H1 (cell line): ENCODE measurements around the gene PLXNA4. TPM values are rescaled to one million over a fixed set of nuclear protein-coding genes. Genes with fewer than 3 reads are reported as not detected.

Experiments used
- CTCF ChIA-PET: fragments of 300-600 bp; sonication (Branson Sonifier 250); formaldehyde crosslinking; loops from one replicate; lab custom pipeline; 2021; ENCODE audit not compliant: partially characterized antibody; lab: Charles Lee
- POLR2A ChIA-PET: fragments of 300-600 bp; sonication (Branson Sonifier 250); formaldehyde crosslinking; loops from one replicate; lab custom pipeline; 2021; ENCODE audit warnings: inconsistent platforms; ENCODE audit not compliant: partially characterized antibody; lab: Charles Lee
- DNase-seq, 2 experiments: peaks; one replicate each; pipeline versions ENCODE4 v3.0.0 to v3.0.0-alpha.2; 2010 to 2022; ENCODE audit warnings: low spot score in 2 of 2, low read depth in 1 of 2, mixed read lengths in 1 of 2
- FAIRE-seq: peaks from 2 replicates; lab custom pipeline; 2011; peaks lifted over from hg19 to GRCh38; lab: Jason Lieb, UNC
- H2AFZ ChIP-seq: 2 replicates; pipeline ENCODE4 v1.8.1; 2012; ENCODE audit warnings: low read length, inconsistent platforms
- H2AK5ac ChIP-seq: 2 replicates; pipeline ENCODE4 v1.6.1; 2013; ENCODE audit warnings: low read depth, low read length
- H2BK120ac ChIP-seq: replicated peaks from 2 replicates; pipeline ENCODE3; 2013; ENCODE audit warnings: low read depth, low read length, inconsistent platforms
- H2BK12ac ChIP-seq: 2 replicates; pipeline ENCODE4 v1.6.1; 2013; ENCODE audit warnings: low read depth, low read length
- H2BK15ac ChIP-seq: 2 replicates; pipeline ENCODE4 v1.6.1; 2013; ENCODE audit warnings: low read length
- H2BK20ac ChIP-seq: 2 replicates; pipeline ENCODE4 v1.6.1; 2013; ENCODE audit warnings: low read length
- H2BK5ac ChIP-seq: 2 replicates; pipeline ENCODE4 v1.6.1; 2013; ENCODE audit warnings: low read depth, low read length
- H3K14ac ChIP-seq: 2 replicates; pipeline ENCODE4 v1.6.1; 2013; ENCODE audit warnings: inconsistent platforms; ENCODE audit not compliant: insufficient read length
- H3K18ac ChIP-seq: 2 replicates; pipeline ENCODE4 v1.6.1; 2013; ENCODE audit warnings: low read length; ENCODE audit errors: extremely low read depth
- H3K23ac ChIP-seq: 2 replicates; pipeline ENCODE4 v1.6.1; 2013; ENCODE audit warnings: inconsistent platforms; ENCODE audit not compliant: insufficient read length
- H3K23me2 ChIP-seq: 2 replicates; pipeline ENCODE4 v1.6.1; 2013; ENCODE audit warnings: low read depth, low read length
- H3K27ac ChIP-seq: 2 replicates; pipeline ENCODE4 v1.6.1; 2011; ENCODE audit warnings: low read depth, low read length, inconsistent platforms
- H3K27me3 ChIP-seq, 4 experiments: replicated peaks in 1 of 4; 1 replicate in 1 of 4; 2 replicates in 3 of 4; pipeline versions ENCODE4 v1.6.1 to v1.8.1; 2011 to 2013; ENCODE audit warnings: low read length in 3 of 4, mild to moderate bottlenecking in 3 of 4, inconsistent platforms in 2 of 4, mixed read lengths in 2 of 4, moderate library complexity in 1 of 4; ENCODE audit not compliant: control insufficient read depth in 3 of 4, insufficient read depth in 3 of 4; ENCODE audit errors: extremely low read depth in 1 of 4
- H3K36me3 ChIP-seq, 4 experiments: 2 replicates each; pipeline versions ENCODE4 v1.6.1 to v1.8.1; 2011 to 2013; ENCODE audit warnings: mild to moderate bottlenecking in 4 of 4, low read length in 3 of 4, moderate library complexity in 2 of 4, control low read depth in 1 of 4, inconsistent platforms in 1 of 4; ENCODE audit not compliant: insufficient read depth in 4 of 4, control insufficient read depth in 2 of 4
- H3K4ac ChIP-seq: replicated peaks from 2 replicates; pipeline ENCODE3; 2013; ENCODE audit warnings: low read length, low read depth, mixed read lengths, inconsistent platforms; ENCODE audit not compliant: insufficient read length
- H3K4me1 ChIP-seq, 4 experiments: replicated peaks in 1 of 4; 1 replicate in 1 of 4; 2 replicates in 3 of 4; pipeline versions ENCODE4 v1.6.1 to v1.8.1; 2011 to 2013; ENCODE audit warnings: low read length in 3 of 4, inconsistent platforms in 2 of 4, mixed read lengths in 1 of 4; ENCODE audit not compliant: insufficient read depth in 4 of 4, control insufficient read depth in 3 of 4
- H3K4me2 ChIP-seq, 2 experiments: 2 replicates each; pipeline versions ENCODE4 v1.6.1 to v1.8.1; 2011 to 2013; ENCODE audit warnings: low read depth in 2 of 2, low read length in 2 of 2, control low read depth in 1 of 2, inconsistent platforms in 1 of 2, mild to moderate bottlenecking in 1 of 2; ENCODE audit not compliant: insufficient read depth in 1 of 2
- H3K4me3 ChIP-seq, 4 experiments: fragments of 200-600, 300-600 bp in 1 of 4; sonication (generic), shearing (Covaris generic), sonication (Bioruptor Twin) in 1 of 4; 2 replicates each; pipeline versions ENCODE4 v1.5.1 to v1.8.1; 2011 to 2016; ENCODE audit warnings: low read length in 4 of 4, low read depth in 3 of 4, control low read depth in 2 of 4, inconsistent platforms in 2 of 4, mild to moderate bottlenecking in 2 of 4, mixed read lengths in 1 of 4, moderate library complexity in 1 of 4; ENCODE audit not compliant: insufficient read depth in 2 of 4; ENCODE audit errors: extremely low read depth in 1 of 4
- H3K56ac ChIP-seq: replicated peaks from 2 replicates; pipeline ENCODE3; 2013; ENCODE audit warnings: low read depth, mild to moderate bottlenecking, mixed read lengths, low read length, inconsistent platforms; ENCODE audit not compliant: insufficient read length
- H3K79me1 ChIP-seq: 2 replicates; pipeline ENCODE4 v1.6.1; 2013; ENCODE audit warnings: low read depth, low read length, control low read depth
- H3K79me2 ChIP-seq, 2 experiments: 2 replicates each; pipeline versions ENCODE4 v1.6.1 to v1.8.1; 2012 to 2013; ENCODE audit warnings: low read length in 2 of 2, mild to moderate bottlenecking in 2 of 2, inconsistent platforms in 1 of 2; ENCODE audit not compliant: insufficient read depth in 2 of 2, control insufficient read depth in 1 of 2
- H3K9ac ChIP-seq, 4 experiments: replicated peaks in 1 of 4; 1 replicate in 1 of 4; 2 replicates in 3 of 4; pipeline versions ENCODE4 v1.6.1 to v1.8.1; 2011 to 2013; ENCODE audit warnings: low read depth in 3 of 4, low read length in 3 of 4, control low read depth in 2 of 4, mild to moderate bottlenecking in 2 of 4, moderate library complexity in 2 of 4, inconsistent platforms in 1 of 4; ENCODE audit errors: extremely low read depth in 1 of 4
- H3K9me3 ChIP-seq, 2 experiments: 2 replicates each; pipeline versions ENCODE4 v1.6.1 to v1.8.1; 2012 to 2013; ENCODE audit warnings: mild to moderate bottlenecking in 2 of 2, moderate library complexity in 2 of 2, control low read depth in 1 of 2, inconsistent platforms in 1 of 2, low read depth in 1 of 2, low read length in 1 of 2, mixed read lengths in 1 of 2; ENCODE audit not compliant: insufficient read depth in 2 of 2
- H4K20me1 ChIP-seq, 2 experiments: replicated peaks in 1 of 2; 2 replicates each; pipeline versions ENCODE3 to v1.8.1; 2011 to 2013; ENCODE audit warnings: inconsistent platforms in 2 of 2, low read length in 2 of 2, mild to moderate bottlenecking in 1 of 2; ENCODE audit not compliant: insufficient read depth in 2 of 2, control insufficient read depth in 1 of 2
- H4K5ac ChIP-seq: 2 replicates; pipeline ENCODE4 v1.6.1; 2013; ENCODE audit warnings: low read length, low read depth, mixed read lengths, inconsistent platforms; ENCODE audit not compliant: insufficient read length
- H4K8ac ChIP-seq: 2 replicates; pipeline ENCODE4 v1.8.0; 2013; ENCODE audit warnings: mild to moderate bottlenecking, moderate library complexity, low read length, inconsistent platforms; ENCODE audit not compliant: insufficient read depth; ENCODE audit errors: extremely low read depth
- H4K91ac ChIP-seq: replicated peaks from 2 replicates; pipeline ENCODE3; 2013; ENCODE audit warnings: low read length, mixed read lengths, inconsistent platforms; ENCODE audit not compliant: insufficient read length
- CTCF ChIP-seq, 3 experiments: IDR thresholded peaks; 1 replicate in 2 of 3; 2 replicates in 1 of 3; pipeline versions ENCODE4 v1.5.1 to v1.6.1; 2011; ENCODE audit warnings: low read length in 3 of 3, mild to moderate bottlenecking in 3 of 3, inconsistent platforms in 2 of 3, low read depth in 1 of 3, moderate library complexity in 1 of 3; ENCODE audit not compliant: insufficient read depth in 1 of 3; ENCODE audit errors: control extremely low read depth in 1 of 3
- WGBS, 2 experiments: shearing (Covaris generic) in 1 of 2; methylation state at CpG; one replicate each; pipeline versions ENCODE4 v1.1.6 to v1.1.7; 2013 to 2015; ENCODE audit warnings: low lambda C conversion rate in 2 of 2, mixed read lengths in 2 of 2, inconsistent platforms in 1 of 2, low coverage in 1 of 2, missing lambda C conversion rate in 1 of 2; ENCODE audit not compliant: insufficient replicate concordance in 2 of 2, insufficient coverage in 1 of 2, insufficient read length in 1 of 2; ENCODE audit errors: extremely low coverage in 1 of 2, missing lambda C conversion rate in 1 of 2; 5-methylcytosine and 5-hydroxymethylcytosine counted together
- polyA plus RNA-seq, 7 experiments: library from polyadenylated mRNA; depleted of rRNA in 3 of 7; stranded (reverse) in 5 of 7; unstranded in 2 of 7; fragments of >200 nt in 5 of 7; fragments of 200-250 nt in 2 of 7; gene quantifications; 1 replicate in 5 of 7; 2 replicates in 1 of 7; 4 replicates in 1 of 7; pipeline versions ENCODE4 v1.2.1 to v1.2.3, GENCODE V29; 2011 to 2013; ENCODE audit warnings: missing spikeins in 2 of 7, mixed read lengths in 2 of 7
- total RNA-seq: library from RNA; stranded (reverse); fragmentation: NEBNext Ultra II Directional; extraction: Animal tissue kit (Norgen Biotek cat#: 25700); gene quantifications from 2 replicates; pipeline ENCODE4 v1.2.1, GENCODE V29; 2021

The PLXNA4 gene
- total and polyA plus RNA-seq, 2 of the 8 experiments (the other 6 are each of a cell fraction or from before 2014, with no cell fraction given) = 0.76 to 0.79 TPM

- FAIRE-seq (no peak), DNase-seq (no peak)
- H2BK120ac ChIP-seq = no peak overlapping the region
- H3K27ac ChIP-seq = no peak overlapping the region
- H3K14ac ChIP-seq = no peak overlapping the region
- H3K9me3 ChIP-seq = no peaks in the 10 kb centered on the region
- H3K4me2 ChIP-seq = no peak overlapping the region
- POLR2A ChIA-PET = no interaction called here
- H4K5ac ChIP-seq = no peak overlapping the region
- H3K56ac ChIP-seq = no peak overlapping the region
- CTCF ChIA-PET = no interaction called here
- no peaks in the 10 kb centered on the region for H3K36me3 ChIP-seq
- no peaks in the 10 kb centered on the region for H4K20me1 ChIP-seq
- H3K4me1 ChIP-seq = peaks cover 0 to 4% (median under 1%) of the 10 kb centered on the region in 4 experiments; a peak in 2 of 7 replicates
- no peak overlapping the region for H2AK5ac ChIP-seq
- no peak overlapping the region for H3K4ac ChIP-seq
- no peaks in the 10 kb centered on the region for H3K79me1 ChIP-seq
- H3K23ac ChIP-seq = no peak overlapping the region
- no peaks in the 10 kb centered on the region for H3K79me2 ChIP-seq
- no peak overlapping the region for H2AFZ ChIP-seq
- H3K4me3 ChIP-seq = no peak overlapping the region
- H2BK12ac ChIP-seq = no peak overlapping the region
- H3K9ac ChIP-seq = no peak overlapping the region
- no peak overlapping the region for H4K91ac ChIP-seq
- no peak overlapping the region for H4K8ac ChIP-seq
- H2BK20ac ChIP-seq = no peak overlapping the region
- H3K27me3 ChIP-seq = no peaks in the 10 kb centered on the region
- H2BK5ac ChIP-seq = no peak overlapping the region
- no peak for TF ChIP-seq CTCF (IDR thresholded peaks at IDR 0.05; ENCODE audit: control extremely low read depth in 1 of 3, insufficient read depth in 1 of 3, low read depth in 1 of 3, low read length in 3 of 3)
- H2BK15ac ChIP-seq = no peak overlapping the region
- H3K18ac ChIP-seq = no peak overlapping the region
- no peaks in the 10 kb centered on the region for H3K23me2 ChIP-seq
- 86% methylated on average over 2 of the region's 2 CpGs; no CpG with 5 or more reads in 1 of the 2 experiments for WGBS, 2 experiments
Measured at GRCh38 chr7:132115758-132116157, 460.5 kb downstream of the PLXNA4 start.
